ENCODE data around the gene KLHL3.
"Not testable (repeated sequence)": the region's sequence is repeated elsewhere in the genome, so short reads cannot be mapped to it uniquely, and the experiment has no call there.

Gene KLHL3

GRCh38 chr5:137668637-137669036, 67.3 kb downstream of the KLHL3 start:
- DNase-seq (ENCODE audit: low read depth in 2 of 2) = no peak

- no peak for DNase-seq (ENCODE audit: low read depth in 2 of 2)
Measured at GRCh38 chr5:137667341-137667740, 68.5 kb downstream of the KLHL3 start.

- DNase-seq (ENCODE audit: low read depth in 2 of 2) = no peak
Measured at GRCh38 chr5:137666901-137667300, 69.0 kb downstream of the KLHL3 start.

GRCh38 chr5:137666461-137666850, 69.4 kb downstream of the KLHL3 start:
- DNase-seq (ENCODE audit: low read depth in 2 of 2) = no peak

GRCh38 chr5:137665678-137666460, 70.0 kb downstream of the KLHL3 start:
- DNase-seq (ENCODE audit: low read depth in 2 of 2) = no peak

- peak; percentile 34 to 41 for DNase-seq (ENCODE audit: low read depth in 2 of 2)
Measured at GRCh38 chr5:137660349-137660817, 75.5 kb downstream of the KLHL3 start.

GRCh38 chr5:137659209-137659608, 76.7 kb downstream of the KLHL3 start:
- no peak for DNase-seq (ENCODE audit: low read depth in 2 of 2)

- no peak for DNase-seq (ENCODE audit: low read depth in 2 of 2)
Measured at GRCh38 chr5:137658324-137658723, 77.6 kb downstream of the KLHL3 start.

GRCh38 chr5:137657073-137657472, 78.8 kb downstream of the KLHL3 start:
- DNase-seq (ENCODE audit: low read depth in 2 of 2) = no peak

GRCh38 chr5:137656558-137656957, 79.3 kb downstream of the KLHL3 start:
- DNase-seq (ENCODE audit: low read depth in 2 of 2) = no peak

- DNase-seq (ENCODE audit: low read depth in 2 of 2) = no peak
Measured at GRCh38 chr5:137651022-137651421, 84.9 kb downstream of the KLHL3 start.

- DNase-seq (ENCODE audit: low read depth in 2 of 2) = peak in 1 of 2 experiments; percentile 18
Measured at GRCh38 chr5:137649228-137649935, 86.5 kb downstream of the KLHL3 start.

GRCh38 chr5:137648361-137648760, 87.5 kb downstream of the KLHL3 start:
- DNase-seq (ENCODE audit: low read depth in 2 of 2) = no peak

GRCh38 chr5:137647401-137647800, 88.5 kb downstream of the KLHL3 start:
- DNase-seq (ENCODE audit: low read depth in 2 of 2) = no peak

GRCh38 chr5:137646761-137647160, 89.1 kb downstream of the KLHL3 start:
- DNase-seq (ENCODE audit: low read depth in 2 of 2) = no peak

GRCh38 chr5:137643081-137643480, 92.8 kb downstream of the KLHL3 start:
- DNase-seq (ENCODE audit: low read depth in 2 of 2) = not testable (repeated sequence)

- no peak for DNase-seq (ENCODE audit: low read depth in 2 of 2)
Measured at GRCh38 chr5:137642091-137642490, 93.8 kb downstream of the KLHL3 start.

- no peak for DNase-seq (ENCODE audit: low read depth in 2 of 2)
Measured at GRCh38 chr5:137641148-137641547, 94.7 kb downstream of the KLHL3 start.

GRCh38 chr5:137639645-137640044, 96.2 kb downstream of the KLHL3 start:
- DNase-seq (ENCODE audit: low read depth in 2 of 2) = no peak

- no peak for DNase-seq (ENCODE audit: low read depth in 2 of 2)
Measured at GRCh38 chr5:137638841-137639240, 97.0 kb downstream of the KLHL3 start.

- DNase-seq (ENCODE audit: low read depth in 2 of 2) = no peak
Measured at GRCh38 chr5:137636830-137637714, 98.8 kb downstream of the KLHL3 start.

- no peak for DNase-seq (ENCODE audit: low read depth in 2 of 2)
Measured at GRCh38 chr5:137636099-137636498, 99.8 kb downstream of the KLHL3 start.

All from fibroblast of skin of left quadriceps (primary cell).